OCI-LY7 (cell line): ENCODE measurements around the gene MSLN. TPM values are rescaled to one million over a fixed set of nuclear protein-coding genes. Genes with fewer than 3 reads are reported as not detected.

Experiments
- BruUV-seq: library from RNA; stranded (reverse); fragments of 400-500 nt; replicated peaks from 2 replicates; lab custom pipeline; 2021; lab: Mats Ljungman, UMichigan
- CTCF ChIA-PET: fragments of 300-600 bp; sonication (Branson Sonifier 250); formaldehyde crosslinking; loops from one replicate; lab custom pipeline; 2022; ENCODE audit warnings: antibody characterized with exemption; ENCODE audit not compliant: unreplicated experiment; lab: Charles Lee
- POLR2A ChIA-PET: fragments of 300-600 bp; sonication (Branson Sonifier 250); formaldehyde crosslinking; loops from one replicate; lab custom pipeline; 2022; ENCODE audit warnings: antibody characterized with exemption; lab: Charles Lee
- DNase-seq: peaks from one replicate; pipeline ENCODE4 v3.0.0-alpha.2; 2015; ENCODE audit warnings: low spot score
- H2AFZ ChIP-seq: fragments of 200-600 bp; sonication (generic), shearing (Covaris generic); 2 replicates; pipeline ENCODE4 v1.6.1; 2014; ENCODE audit warnings: mild to moderate bottlenecking, antibody characterized with exemption, low read length, moderate library complexity
- H3K27ac ChIP-seq: fragments of 200-600 bp; sonication (generic); 2 replicates; pipeline ENCODE4 v1.5.1; 2014; ENCODE audit warnings: mixed run types, low read depth, mild to moderate bottlenecking, moderate library complexity, low read length, inconsistent platforms; ENCODE audit not compliant: poor library complexity, severe bottlenecking
- H3K36me3 ChIP-seq: fragments of 200-600 bp; sonication (generic); 2 replicates; pipeline ENCODE4 v1.6.1; 2014; ENCODE audit warnings: mild to moderate bottlenecking, antibody characterized with exemption, low read length, moderate library complexity, mixed read lengths; ENCODE audit not compliant: insufficient read depth
- H3K4me1 ChIP-seq: fragments of 200-600 bp; sonication (generic); 2 replicates; pipeline ENCODE4 v1.5.1; 2014; ENCODE audit warnings: mild to moderate bottlenecking, low read length; ENCODE audit not compliant: insufficient read depth, poor library complexity, severe bottlenecking
- H3K4me2 ChIP-seq: fragments of 200-600 bp; sonication (generic); 2 replicates; pipeline ENCODE4 v1.6.1; 2014; ENCODE audit warnings: mild to moderate bottlenecking, low read length
- H3K4me3 ChIP-seq: fragments of 200-600 bp; sonication (generic); 2 replicates; pipeline ENCODE4 v1.5.1; 2014; ENCODE audit warnings: mild to moderate bottlenecking, low read depth, low read length; ENCODE audit not compliant: poor library complexity, severe bottlenecking
- H3K79me2 ChIP-seq: fragments of 200-600 bp; sonication (generic); 2 replicates; pipeline ENCODE4 v1.6.1; 2016; ENCODE audit warnings: low read depth, mild to moderate bottlenecking, low read length, moderate library complexity, mixed read lengths; ENCODE audit not compliant: insufficient read depth
- H3K9me2 ChIP-seq: fragments of 200-600 bp; sonication (generic); 2 replicates; pipeline ENCODE4 v1.6.1; 2016; ENCODE audit warnings: mild to moderate bottlenecking, low read length, mixed read lengths; ENCODE audit not compliant: insufficient read depth
- H3K9me3 ChIP-seq: fragments of 200-600 bp; sonication (generic); 2 replicates; pipeline ENCODE4 v1.6.1; 2014; ENCODE audit warnings: mild to moderate bottlenecking, mixed run types, low read length, mixed read lengths
- H4K20me1 ChIP-seq: fragments of 200-600 bp; sonication (generic); 2 replicates; pipeline ENCODE4 v1.6.1; 2014; ENCODE audit warnings: mild to moderate bottlenecking, antibody characterized with exemption, low read length, moderate library complexity, mixed read lengths; ENCODE audit not compliant: insufficient read depth
- EZH2phosphoT487 ChIP-seq: fragments of 200-600 bp; sonication (generic); IDR thresholded peaks from 2 replicates; pipeline ENCODE4 v1.6.1; 2018; ENCODE audit warnings: low read depth, borderline replicate concordance, mild to moderate bottlenecking, mixed run types, antibody characterized with exemption, low read length, moderate library complexity, mixed read lengths
- intact Hi-C: fragments of 100-400 bp; cut with micrococcal nuclease; formaldehyde crosslinking; loops from one replicate; pipeline ENCODE4 v1.10.0; 2022; ENCODE audit not compliant: unreplicated experiment
- total RNA-seq, 2 experiments: library from RNA; depleted of rRNA in 1 of 2; stranded (reverse); fragments of >200 nt in 1 of 2; shearing (Covaris generic) in 1 of 2; gene quantifications; 2 replicates each; pipeline ENCODE4 v1.2.3, GENCODE V29; 2014 to 2022
- TF ChIP-seq, protein P1 (sequence below): fragments of 200-600 bp; sonication (generic); conservative IDR thresholded peaks from 2 replicates; pipeline ENCODE4 v1.5.1; 2014; ENCODE audit warnings: mild to moderate bottlenecking, antibody characterized with exemption, low read length, moderate library complexity, mixed read lengths

The MSLN gene
- total RNA-seq, 2 experiments from 2014 or later = 0.13 to 0.44 TPM

- POLR2A ChIA-PET = no interaction called here
- CTCF ChIA-PET = no interaction called here
Observed at GRCh38 chr16:799111-799947, 38.8 kb downstream of the MSLN start.

DNA sequence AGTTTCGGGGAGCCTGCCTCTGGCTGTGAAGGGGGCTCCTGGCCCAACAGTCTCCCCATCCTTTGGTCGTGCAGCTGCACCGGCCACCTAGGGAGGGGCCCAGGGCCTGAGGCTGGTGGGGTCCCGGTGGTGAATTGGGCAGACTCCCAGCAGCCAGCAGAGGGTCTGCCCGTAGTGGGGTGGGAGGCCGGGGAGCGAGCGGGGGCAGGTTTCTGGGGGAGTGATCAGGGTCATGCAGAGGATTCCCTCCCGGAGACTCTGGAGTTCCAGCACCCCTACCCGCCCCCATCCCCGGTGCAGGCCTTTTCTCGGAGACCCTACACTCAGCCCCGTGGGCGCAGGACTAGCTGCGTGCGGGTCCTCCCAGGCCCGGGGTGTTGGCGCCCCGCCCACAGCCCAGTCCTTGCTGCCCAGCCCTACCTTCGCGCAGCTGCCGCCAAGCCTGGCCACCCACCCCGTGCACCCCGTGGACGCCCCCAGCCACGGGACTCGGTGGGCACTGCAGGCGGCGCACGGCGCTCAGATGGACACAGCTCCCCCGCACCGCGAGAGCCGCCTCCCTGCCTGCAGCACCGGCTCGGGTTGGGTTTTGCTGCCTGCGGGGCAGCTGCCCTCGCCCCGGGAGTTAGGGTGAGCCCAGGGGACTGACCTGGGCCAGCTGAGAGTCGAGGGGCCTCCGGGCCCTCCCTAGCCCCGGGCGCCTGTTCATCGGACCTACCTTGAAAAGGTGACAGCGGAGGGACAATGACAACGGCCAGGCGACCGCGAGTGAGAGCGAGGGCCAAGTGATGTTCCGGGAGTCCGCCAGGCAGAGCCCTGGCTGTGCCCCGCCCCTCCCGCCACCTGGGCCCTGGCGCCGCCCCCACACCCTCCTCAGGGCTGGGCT, 39.7 kb downstream of the MSLN start, which contains the start of gene GNG13:
GNG13 (minus strand) TSS at position 787 of the 886 bp plus-strand sequence. CDS start 1,657 bp downstream, outside the sequence.
- H2AFZ ChIP-seq = no peak within 1 kb of the TSS
- no peaks in the 10 kb centered on the region for H3K9me2 ChIP-seq
- peaks cover 6% of the 10 kb centered on the region for H3K4me1 ChIP-seq
- no peak for DNase-seq
- H3K9me3 ChIP-seq = no peaks in the 10 kb centered on the region
- no TSS peak for BruUV-seq
- no peak for TF ChIP-seq EZH2phosphoT487
- TF ChIP-seq, protein P1, sequence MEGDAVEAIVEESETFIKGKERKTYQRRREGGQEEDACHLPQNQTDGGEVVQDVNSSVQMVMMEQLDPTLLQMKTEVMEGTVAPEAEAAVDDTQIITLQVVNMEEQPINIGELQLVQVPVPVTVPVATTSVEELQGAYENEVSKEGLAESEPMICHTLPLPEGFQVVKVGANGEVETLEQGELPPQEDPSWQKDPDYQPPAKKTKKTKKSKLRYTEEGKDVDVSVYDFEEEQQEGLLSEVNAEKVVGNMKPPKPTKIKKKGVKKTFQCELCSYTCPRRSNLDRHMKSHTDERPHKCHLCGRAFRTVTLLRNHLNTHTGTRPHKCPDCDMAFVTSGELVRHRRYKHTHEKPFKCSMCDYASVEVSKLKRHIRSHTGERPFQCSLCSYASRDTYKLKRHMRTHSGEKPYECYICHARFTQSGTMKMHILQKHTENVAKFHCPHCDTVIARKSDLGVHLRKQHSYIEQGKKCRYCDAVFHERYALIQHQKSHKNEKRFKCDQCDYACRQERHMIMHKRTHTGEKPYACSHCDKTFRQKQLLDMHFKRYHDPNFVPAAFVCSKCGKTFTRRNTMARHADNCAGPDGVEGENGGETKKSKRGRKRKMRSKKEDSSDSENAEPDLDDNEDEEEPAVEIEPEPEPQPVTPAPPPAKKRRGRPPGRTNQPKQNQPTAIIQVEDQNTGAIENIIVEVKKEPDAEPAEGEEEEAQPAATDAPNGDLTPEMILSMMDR = no peak
- intact Hi-C loops = no loop called here
- H3K27ac ChIP-seq = no peak within 1 kb of the TSS
- ChIA-PET POLR2A (no interaction called here), CTCF (no interaction called here)
- no peak within 1 kb of the TSS for H3K4me2 ChIP-seq
- no peaks in the 10 kb centered on the region for H4K20me1 ChIP-seq
- H3K4me3 ChIP-seq = no peak within 1 kb of the TSS
- peaks cover 33% of the 10 kb centered on the region for H3K36me3 ChIP-seq
- H3K79me2 ChIP-seq = no peaks in the 10 kb centered on the region

More at GRCh38 chr16:799111-799947, 38.8 kb downstream of the MSLN start:
- no peak overlapping the region for H3K27ac ChIP-seq
- H3K4me2 ChIP-seq = no peak overlapping the region
- H3K4me3 ChIP-seq = no peak overlapping the region
- intact Hi-C loops = no loop called here
- TF ChIP-seq, protein P1 = no peak
- TF ChIP-seq EZH2phosphoT487 = no peak
- H4K20me1 ChIP-seq = no peaks in the 10 kb centered on the region
- no peaks in the 10 kb centered on the region for H3K9me3 ChIP-seq
- H3K79me2 ChIP-seq = no peaks in the 10 kb centered on the region
- no peak for DNase-seq
- no TSS peak for BruUV-seq
- H3K4me1 ChIP-seq = peaks cover 6% of the 10 kb centered on the region
- no peak overlapping the region for H2AFZ ChIP-seq
- peaks cover 33% of the 10 kb centered on the region for H3K36me3 ChIP-seq
- no peaks in the 10 kb centered on the region for H3K9me2 ChIP-seq
